Kidney (tissue), 14 donors: ENCODE measurements around the gene GALNT9. TPM values are rescaled to one million over a fixed set of nuclear protein-coding genes. Genes with fewer than 3 reads are reported as not detected.

Source experiments
- DNase-seq, 5 donors: peaks; one replicate each; pipeline ENCODE4 v3.0.0-alpha.2; 2013 to 2020
- FAIRE-seq: peaks from 2 replicates; lab custom pipeline; 2012; peaks lifted over from hg19 to GRCh38; lab: Jason Lieb, UNC
- H3K27ac ChIP-seq, 2 donors: one replicate each; pipeline ENCODE4 v1.7.0; 2013; ENCODE audit warnings: low read depth in 2 of 2, low read length in 2 of 2, inconsistent platforms in 1 of 2
- H3K27me3 ChIP-seq: one replicate; pipeline ENCODE4 v1.7.1; 2013; ENCODE audit warnings: low read length, inconsistent platforms; ENCODE audit not compliant: control insufficient read depth, insufficient read depth
- H3K36me3 ChIP-seq, 3 donors: one replicate each; pipeline versions ENCODE4 v1.7.0 to v1.7.1; 2013; ENCODE audit warnings: low read length in 3 of 3, control low read depth in 1 of 3, inconsistent platforms in 1 of 3; ENCODE audit not compliant: insufficient read depth in 3 of 3, control insufficient read depth in 2 of 3
- H3K4me1 ChIP-seq, 3 donors: one replicate each; pipeline versions ENCODE4 v1.7.0 to v1.7.1; 2013; ENCODE audit warnings: low read length in 3 of 3, inconsistent platforms in 1 of 3, low read depth in 1 of 3; ENCODE audit not compliant: control insufficient read depth in 2 of 3, insufficient read depth in 2 of 3
- H3K4me3 ChIP-seq, 3 donors: one replicate each; pipeline versions ENCODE4 v1.7.0 to v1.8.1; 2013; ENCODE audit warnings: low read length in 3 of 3, control low read depth in 1 of 3, inconsistent platforms in 1 of 3
- H3K9ac ChIP-seq, 3 donors: one replicate each; pipeline versions ENCODE4 v1.7.0 to v1.7.1; 2013; ENCODE audit warnings: low read length in 3 of 3, control low read depth in 1 of 3, inconsistent platforms in 1 of 3
- H3K9me3 ChIP-seq, 3 donors: one replicate each; pipeline versions ENCODE4 v1.7.0 to v1.7.1; 2013; ENCODE audit warnings: low read length in 3 of 3, control low read depth in 1 of 3, inconsistent platforms in 1 of 3; ENCODE audit not compliant: control insufficient read depth in 2 of 3, insufficient read depth in 1 of 3
- intact Hi-C: fragments of 100-400 bp; cut with DNase I; formaldehyde crosslinking; loops from one replicate; pipeline ENCODE4 v1.11.1; 2022
- polyA plus RNA-seq: library from polyadenylated mRNA; stranded (reverse); fragments of 350-450 nt; fragmentation: Illumina TruSeq; extraction: RNeasy Lipid Tissue Mini Kit (QIAGEN cat#74804); gene quantifications from one replicate; pipeline ENCODE4 v1.2.3, GENCODE V29; 2014; ENCODE audit warnings: low read depth, low replicate concordance; ENCODE audit not compliant: insufficient read depth
- total RNA-seq: library from RNA; stranded (reverse); fragmentation: NEBNext Ultra II Directional; extraction: Animal tissue kit (Norgen Biotek cat#: 25700); gene quantifications from one replicate; pipeline ENCODE4 v1.2.1, GENCODE V29; 2021
- TF ChIP-seq, protein P1 (sequence below): IDR thresholded peaks from 3 replicates; pipeline ENCODE4 v1.5.1; 2012; ENCODE audit warnings: mild to moderate bottlenecking, moderate library complexity, borderline replicate concordance; ENCODE audit not compliant: insufficient read depth; ENCODE audit errors: extremely low read depth
- donor health status: control.
- donor health status: control.
- donor health status: control.
- donor health status: control.
- donor health status: control.
- donor health status: DM: yes; HTN: yes; CAD: no.
- donor health status: Normal renal cell carcinoma (clear cell type).

GALNT9 gene
- total and polyA plus RNA-seq, 2 donors from 2014 or later = 4.8 to 20.7 TPM

DNA sequence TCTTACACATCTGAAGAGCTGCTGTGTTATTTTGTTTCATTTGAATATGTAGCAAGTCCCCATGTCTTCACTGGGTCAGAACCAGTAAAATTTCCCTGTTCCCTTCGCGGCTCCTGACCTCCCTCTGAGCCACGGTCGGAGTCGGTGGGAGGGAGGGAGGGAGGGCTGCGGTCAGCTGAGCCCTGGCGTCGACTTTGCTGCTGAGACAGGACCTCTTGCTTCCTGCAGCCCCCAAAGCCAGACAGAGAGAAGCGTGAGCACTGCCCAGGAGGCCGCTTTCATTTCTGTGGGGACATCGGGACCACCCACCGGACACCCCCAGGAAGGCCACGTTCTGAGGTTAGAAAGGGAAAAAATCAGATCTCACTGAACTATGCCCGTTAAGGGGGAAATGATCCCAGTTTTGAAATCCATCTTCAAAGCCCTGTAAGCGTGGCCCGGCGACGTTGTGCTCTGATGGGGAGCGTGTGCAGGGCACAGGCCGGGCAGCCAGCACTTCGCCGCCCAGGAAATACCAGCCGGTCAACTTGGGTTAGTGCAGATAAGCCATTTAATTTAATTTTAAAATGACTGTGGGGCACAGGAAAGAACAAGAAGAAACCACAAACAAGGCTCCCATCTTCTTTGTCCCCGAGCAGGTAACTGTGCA is 143.1 kb downstream of the GALNT9 start:
- H3K27ac ChIP-seq = no peak overlapping the region
- intact Hi-C loops = no loop called here
- peak in 1 of 5 donors; percentile 65 for DNase-seq
- no peaks in the 10 kb centered on the region for H3K36me3 ChIP-seq
- peaks cover 0 to 8% (median 6%) of the 10 kb centered on the region in 3 donors for H3K4me1 ChIP-seq
- peaks cover 0 to 4% (median 0%) of the 10 kb centered on the region in 3 donors for H3K9me3 ChIP-seq
- no peak overlapping the region for H3K9ac ChIP-seq
- no peak for FAIRE-seq
- TF ChIP-seq, protein P1, sequence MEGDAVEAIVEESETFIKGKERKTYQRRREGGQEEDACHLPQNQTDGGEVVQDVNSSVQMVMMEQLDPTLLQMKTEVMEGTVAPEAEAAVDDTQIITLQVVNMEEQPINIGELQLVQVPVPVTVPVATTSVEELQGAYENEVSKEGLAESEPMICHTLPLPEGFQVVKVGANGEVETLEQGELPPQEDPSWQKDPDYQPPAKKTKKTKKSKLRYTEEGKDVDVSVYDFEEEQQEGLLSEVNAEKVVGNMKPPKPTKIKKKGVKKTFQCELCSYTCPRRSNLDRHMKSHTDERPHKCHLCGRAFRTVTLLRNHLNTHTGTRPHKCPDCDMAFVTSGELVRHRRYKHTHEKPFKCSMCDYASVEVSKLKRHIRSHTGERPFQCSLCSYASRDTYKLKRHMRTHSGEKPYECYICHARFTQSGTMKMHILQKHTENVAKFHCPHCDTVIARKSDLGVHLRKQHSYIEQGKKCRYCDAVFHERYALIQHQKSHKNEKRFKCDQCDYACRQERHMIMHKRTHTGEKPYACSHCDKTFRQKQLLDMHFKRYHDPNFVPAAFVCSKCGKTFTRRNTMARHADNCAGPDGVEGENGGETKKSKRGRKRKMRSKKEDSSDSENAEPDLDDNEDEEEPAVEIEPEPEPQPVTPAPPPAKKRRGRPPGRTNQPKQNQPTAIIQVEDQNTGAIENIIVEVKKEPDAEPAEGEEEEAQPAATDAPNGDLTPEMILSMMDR = no peak
- H3K4me3 ChIP-seq = no peak overlapping the region
- H3K27me3 ChIP-seq = no peaks in the 10 kb centered on the region

DNA sequence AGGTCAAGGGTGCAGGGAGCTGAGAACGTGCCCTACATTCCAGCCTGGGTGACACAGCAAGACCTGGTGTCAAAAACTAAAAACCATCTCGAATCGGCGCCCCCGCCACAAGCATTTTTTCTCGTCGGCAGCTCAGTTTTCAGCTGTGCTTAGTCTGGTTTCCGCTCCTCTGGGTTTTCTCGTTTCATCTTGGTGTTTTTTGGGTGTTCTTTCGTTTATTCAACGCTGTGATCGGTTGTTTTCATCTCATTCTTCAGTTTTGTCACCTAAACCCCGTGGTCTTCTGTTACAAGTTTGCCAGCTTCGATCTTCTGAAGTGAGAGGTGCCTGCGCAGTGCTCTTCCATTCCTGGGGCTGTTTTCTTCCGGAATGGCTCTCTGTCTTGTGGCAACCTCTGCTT is 143.7 kb downstream of the GALNT9 start:
- FAIRE-seq (no peak), DNase-seq (peak in 1 of 5 donors; percentile 32)
- no peak overlapping the region for H3K27ac ChIP-seq
- no peaks in the 10 kb centered on the region for H3K36me3 ChIP-seq
- peaks cover 0 to 4% (median 0%) of the 10 kb centered on the region in 3 donors for H3K9me3 ChIP-seq
- intact Hi-C loops = no loop called here
- no peaks in the 10 kb centered on the region for H3K27me3 ChIP-seq
- H3K4me3 ChIP-seq = no peak overlapping the region
- no peak overlapping the region for H3K9ac ChIP-seq
- H3K4me1 ChIP-seq = peaks cover 0 to 8% (median 6%) of the 10 kb centered on the region in 3 donors
- TF ChIP-seq, protein P1 = no peak

DNA sequence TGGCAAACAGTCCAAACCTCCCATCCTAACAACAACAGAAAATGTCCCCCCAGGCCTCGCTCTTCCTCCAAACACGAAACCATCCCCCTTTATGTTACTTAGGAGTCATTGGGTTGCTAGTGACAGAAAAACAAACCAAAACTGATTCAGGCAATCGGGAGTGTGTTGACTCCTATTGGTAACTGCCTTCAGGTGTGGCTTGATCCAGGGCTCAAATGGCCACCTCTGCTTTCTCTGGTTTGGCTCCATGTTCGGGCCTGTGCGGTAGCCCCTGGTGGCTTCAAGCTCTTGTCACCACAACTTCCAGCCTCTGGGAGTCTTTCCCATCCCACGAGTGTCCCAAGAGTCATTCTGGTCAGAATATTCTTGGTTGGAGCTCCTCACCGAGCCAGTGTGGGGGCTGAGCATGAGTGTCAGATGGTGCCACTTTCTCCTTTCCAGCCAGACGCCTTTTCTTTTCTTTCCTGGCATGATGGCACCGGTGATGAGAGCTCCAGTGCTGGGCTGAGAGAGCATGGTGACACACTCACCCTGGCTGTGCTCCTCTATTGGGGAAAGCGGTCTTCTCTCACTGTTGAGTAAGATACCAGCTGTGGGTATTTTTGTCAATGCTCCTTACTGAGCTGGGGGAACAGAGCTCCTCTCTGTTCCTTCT is 146.6 kb downstream of the GALNT9 start:
- TF ChIP-seq, protein P1 = no peak
- Histone ChIP-seq H3K27ac (no peak overlapping the region), H3K27me3 (peaks cover 3% of the 10 kb centered on the region), H3K4me1 (peaks cover 0 to 2% (median 0%) of the 10 kb centered on the region in 3 donors), H3K9me3 (peaks cover 0 to 4% (median 0%) of the 10 kb centered on the region in 3 donors), H3K4me3 (no peak overlapping the region), H3K36me3 (no peaks in the 10 kb centered on the region), H3K9ac (no peak overlapping the region)
- intact Hi-C loops = no loop called here
- DNase-seq (peak in 1 of 5 donors; percentile 11), FAIRE-seq (no peak)
